DOHH2 (cell line): Measurements from ENCODE around the gene SLC6A2.

Experiments
- H3F3A ChIP-seq: fragments of 200-600 bp; sonication (generic), shearing (Covaris generic); 2 replicates; pipeline ENCODE4 v1.6.0; 2016; ENCODE audit warnings: antibody characterized with exemption, mild to moderate bottlenecking; ENCODE audit not compliant: control insufficient read depth, insufficient read depth
- H3K27ac ChIP-seq: fragments of 200-600 bp; sonication (generic); 2 replicates; pipeline ENCODE4 v1.5.1; 2014; ENCODE audit warnings: low read depth, mild to moderate bottlenecking, low read length, moderate library complexity
- H3K27me3 ChIP-seq: fragments of 200-600 bp; sonication (generic); 2 replicates; pipeline ENCODE4 v1.6.1; 2014; ENCODE audit warnings: mild to moderate bottlenecking, low read length, mixed read lengths; ENCODE audit not compliant: control insufficient read depth
- H3K36me3 ChIP-seq: fragments of 200-600 bp; sonication (generic); 2 replicates; pipeline ENCODE4 v1.6.1; 2014; ENCODE audit warnings: mild to moderate bottlenecking, low read length, moderate library complexity, mixed read lengths; ENCODE audit not compliant: control insufficient read depth
- H3K4me1 ChIP-seq: fragments of 200-600 bp; sonication (generic); 2 replicates; pipeline ENCODE4 v1.6.1; 2014; ENCODE audit warnings: mild to moderate bottlenecking, low read length, mixed read lengths; ENCODE audit not compliant: control insufficient read depth
- H3K4me2 ChIP-seq: fragments of 200-600 bp; sonication (generic); 2 replicates; pipeline ENCODE4 v1.6.0; 2014; ENCODE audit warnings: mild to moderate bottlenecking, low read length, moderate library complexity
- H3K4me3 ChIP-seq: fragments of 200-600 bp; sonication (generic); 2 replicates; pipeline ENCODE4 v1.5.1; 2014; ENCODE audit warnings: mild to moderate bottlenecking, low read length, mixed read lengths
- H3K79me2 ChIP-seq: fragments of 200-600 bp; sonication (generic); 2 replicates; pipeline ENCODE4 v1.6.1; 2014; ENCODE audit warnings: mild to moderate bottlenecking, low read length, mixed read lengths; ENCODE audit not compliant: control insufficient read depth
- H3K9me2 ChIP-seq: fragments of 200-600 bp; sonication (generic); replicated peaks from 2 replicates; pipeline ENCODE4 v1.6.1; 2014; ENCODE audit warnings: mild to moderate bottlenecking, low read length, mixed read lengths; ENCODE audit not compliant: control insufficient read depth
- H3K9me3 ChIP-seq: fragments of 200-600 bp; sonication (generic); 2 replicates; pipeline ENCODE4 v1.6.1; 2014; ENCODE audit warnings: antibody characterized with exemption, low read length, mixed read lengths; ENCODE audit not compliant: control insufficient read depth, insufficient read depth
- H4K20me1 ChIP-seq: fragments of 200-600 bp; sonication (generic); 2 replicates; pipeline ENCODE4 v1.6.0; 2014; ENCODE audit warnings: low read depth, mild to moderate bottlenecking, antibody characterized with exemption, low read length, moderate library complexity; ENCODE audit not compliant: control insufficient read depth, insufficient read depth
- CTCF ChIP-seq: fragments of 200-600 bp; sonication (generic); IDR thresholded peaks from one replicate; pipeline ENCODE4 v1.5.1; 2014; ENCODE audit warnings: antibody characterized with exemption, mild to moderate bottlenecking, low read depth, low read length; ENCODE audit not compliant: poor library complexity, severe bottlenecking
- EZH2phosphoT487 ChIP-seq: fragments of 200-600 bp; sonication (generic); IDR thresholded peaks from 2 replicates; pipeline ENCODE4 v1.6.1; 2017; ENCODE audit warnings: borderline replicate concordance, mild to moderate bottlenecking, antibody characterized with exemption, low read length, moderate library complexity, mixed read lengths

Gene SLC6A2

GRCh38 chr16:55643161-55643970 is 12.4 kb upstream of the SLC6A2 start:
- no peaks in the 10 kb centered on the region for H3K36me3 ChIP-seq
- no peaks in the 10 kb centered on the region for H4K20me1 ChIP-seq
- H3K4me2 ChIP-seq, result no peak overlapping the region
- H3K27ac ChIP-seq, result no peak overlapping the region
- H3K27me3 ChIP-seq, result no peaks in the 10 kb centered on the region
- no peak overlapping the region for H3K4me3 ChIP-seq
- H3K4me1 ChIP-seq, result no peaks in the 10 kb centered on the region
- H3K79me2 ChIP-seq, result no peaks in the 10 kb centered on the region
- no peak for TF ChIP-seq EZH2phosphoT487
- no peak for TF ChIP-seq CTCF
- no peaks in the 10 kb centered on the region for H3F3A ChIP-seq
- no peaks in the 10 kb centered on the region for H3K9me3 ChIP-seq
- no peaks in the 10 kb centered on the region for H3K9me2 ChIP-seq

DNA sequence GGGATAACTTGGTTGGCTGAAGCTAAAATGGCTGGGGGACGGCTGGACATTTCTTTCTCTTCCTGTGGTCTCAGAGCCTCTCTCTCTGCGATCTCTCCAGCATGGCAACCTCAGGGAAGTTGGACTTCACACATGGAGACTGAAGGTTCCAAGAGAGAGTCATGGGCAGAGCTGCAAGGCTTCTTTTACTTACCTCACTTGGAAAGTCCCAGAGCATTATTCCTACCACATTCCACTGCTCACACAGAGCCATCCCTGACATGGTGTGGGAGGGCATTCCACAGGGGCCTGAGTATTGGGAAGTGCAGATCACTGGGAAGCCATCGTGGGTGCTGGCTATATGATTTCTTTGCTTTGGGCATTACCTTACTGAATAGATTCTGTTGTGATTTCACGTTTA is 9.8 kb upstream of the SLC6A2 start:
- Histone ChIP-seq H3K27ac (no peak overlapping the region), H3K9me2 (no peaks in the 10 kb centered on the region), H4K20me1 (no peaks in the 10 kb centered on the region), H3K27me3 (no peaks in the 10 kb centered on the region), H3K4me1 (no peaks in the 10 kb centered on the region), H3K79me2 (no peaks in the 10 kb centered on the region), H3K9me3 (no peaks in the 10 kb centered on the region), H3K4me3 (no peak overlapping the region), H3K36me3 (no peaks in the 10 kb centered on the region), H3K4me2 (no peak overlapping the region), H3F3A (no peaks in the 10 kb centered on the region)
- TF ChIP-seq CTCF (no peak), EZH2phosphoT487 (no peak)

DNA sequence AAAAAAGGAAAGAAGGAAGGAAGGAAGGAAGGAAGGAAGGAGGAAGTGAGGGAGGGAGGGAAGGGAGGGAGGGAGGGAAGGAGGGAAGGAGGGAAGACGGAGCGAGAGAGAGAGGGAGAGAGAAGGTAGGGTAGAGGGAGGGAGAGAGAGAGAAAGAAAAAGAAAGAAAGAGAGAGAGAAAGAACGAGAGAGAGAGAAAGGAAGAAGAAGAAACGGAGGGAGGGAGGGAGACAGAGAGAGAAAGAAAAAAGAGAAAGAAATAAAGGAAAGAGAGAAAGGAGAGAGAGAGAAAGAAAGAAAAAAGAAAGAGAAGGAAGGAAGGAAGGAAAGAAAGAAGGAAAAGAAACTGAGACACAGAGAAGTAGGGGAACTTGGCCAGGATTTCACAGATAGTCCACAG is 8.4 kb upstream of the SLC6A2 start:
- TF ChIP-seq CTCF, result no peak
- TF ChIP-seq EZH2phosphoT487, result no peak
- Histone ChIP-seq H3K4me3 (no peak overlapping the region), H3K4me2 (no peak overlapping the region), H3K9me2 (no peaks in the 10 kb centered on the region), H3K9me3 (no peaks in the 10 kb centered on the region), H3K36me3 (no peaks in the 10 kb centered on the region), H3K27ac (no peak overlapping the region), H3K79me2 (no peaks in the 10 kb centered on the region), H3K27me3 (no peaks in the 10 kb centered on the region), H4K20me1 (no peaks in the 10 kb centered on the region), H3K4me1 (no peaks in the 10 kb centered on the region), H3F3A (no peaks in the 10 kb centered on the region)
